Thyroid gland (tissue), 4 donors: ENCODE results near the gene MAGI1.

ENCODE experiments used
- CTCF ChIP-seq, 6 experiments: fragments of 200-600 bp in 3 of 6; fragments of 450-650 bp in 3 of 6; sonication (generic) in 3 of 6; IDR thresholded peaks; one replicate each; pipeline ENCODE4 v1.5.1; 2016 to 2019; ENCODE audit warnings: antibody characterized with exemption in 6 of 6, mild to moderate bottlenecking in 2 of 6, inconsistent platforms in 1 of 6, moderate library complexity in 1 of 6
- POLR2A ChIP-seq, 2 donors: fragments of 450-650 bp; IDR thresholded peaks; one replicate each; pipeline ENCODE4 v1.6.1; 2017; ENCODE audit warnings: antibody characterized with exemption in 2 of 2, mild to moderate bottlenecking in 2 of 2, moderate library complexity in 1 of 2

GRCh38 chr3:65538101-65538500 is 500.6 kb downstream of the MAGI1 start:
- TF ChIP-seq CTCF (IDR thresholded peaks at IDR 0.05) (no peak), POLR2A (IDR thresholded peaks at IDR 0.05) (no peak)
